GM12891 (cell line): ENCODE results near the gene EPB41L5.
A peak's percentile ranks its signal among the peaks of the same experiment; 100 is the strongest.
"Not testable (repeated sequence)": the region's sequence is repeated elsewhere in the genome, so short reads cannot be mapped to it uniquely, and the experiment has no call there.

ENCODE experiments used
- DNase-seq: peaks from one replicate; pipeline ENCODE4 v3.0.0; 2011; ENCODE audit warnings: low spot score; ENCODE audit not compliant: insufficient read length
- FAIRE-seq: peaks from 2 replicates; lab custom pipeline; 2011; peaks lifted over from hg19 to GRCh38; lab: Jason Lieb, UNC
- PAX5 ChIP-seq: IDR thresholded peaks from 2 replicates; pipeline ENCODE4 v1.6.1; 2011; ENCODE audit warnings: low read length, moderate library complexity, mild to moderate bottlenecking; ENCODE audit not compliant: insufficient read depth, severe bottlenecking
- POLR2A ChIP-seq: IDR thresholded peaks from 2 replicates; pipeline ENCODE4 v1.6.1; 2011; ENCODE audit warnings: low read depth, low read length, control low read depth
- POLR2AphosphoS5 ChIP-seq: IDR thresholded peaks from 2 replicates; pipeline ENCODE4 v1.6.1; 2011; ENCODE audit warnings: low read depth, low read length, control low read depth
- POU2F2 ChIP-seq: IDR thresholded peaks from 2 replicates; pipeline ENCODE4 v1.6.1; 2011; ENCODE audit warnings: low read depth, mild to moderate bottlenecking, control low read depth, low read length, moderate library complexity
- SPI1 ChIP-seq: IDR thresholded peaks from 2 replicates; pipeline ENCODE4 v1.6.1; 2011; ENCODE audit warnings: low read depth, low read length, control low read depth
- TAF1 ChIP-seq: IDR thresholded peaks from 2 replicates; pipeline ENCODE4 v1.6.1; 2011; ENCODE audit warnings: low read depth, low read length, control low read depth

EPB41L5 gene

DNA sequence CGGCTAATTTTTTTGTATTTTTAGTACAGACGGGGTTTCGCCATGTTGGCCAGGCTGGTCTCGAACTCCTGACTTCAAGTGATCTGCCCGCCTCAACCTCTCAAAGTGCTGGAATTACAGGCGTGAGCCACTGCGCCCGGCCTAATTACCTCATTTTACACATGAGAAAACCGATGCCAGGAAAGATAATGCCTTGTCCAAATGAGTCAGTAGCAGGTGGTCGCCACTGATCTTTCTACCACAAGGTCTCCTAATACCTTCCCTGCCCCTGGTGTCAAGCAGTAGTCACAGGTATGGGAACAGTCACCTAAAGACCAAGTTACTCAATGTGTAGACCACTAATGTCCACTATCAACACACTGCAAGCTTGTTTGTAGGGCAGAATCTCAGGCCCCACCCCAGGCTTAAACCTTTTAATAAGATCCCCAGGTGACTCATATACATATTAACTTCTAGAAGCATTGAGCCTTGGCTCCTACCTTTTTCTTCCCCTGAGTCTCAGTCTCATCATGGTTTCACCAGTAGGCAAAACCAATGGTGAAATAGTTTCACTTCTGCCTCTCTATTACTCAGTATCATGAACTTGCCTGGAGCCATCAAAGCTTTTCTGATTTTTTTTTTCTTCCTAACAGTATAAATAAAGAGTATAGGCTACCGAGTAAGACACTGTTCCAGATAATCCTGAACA, 6.9 kb upstream of the EPB41L5 start:
- DNase-seq (no peak), FAIRE-seq (no peak)
- TF ChIP-seq TAF1 (no peak), SPI1 (peak; percentile 89)

DNA sequence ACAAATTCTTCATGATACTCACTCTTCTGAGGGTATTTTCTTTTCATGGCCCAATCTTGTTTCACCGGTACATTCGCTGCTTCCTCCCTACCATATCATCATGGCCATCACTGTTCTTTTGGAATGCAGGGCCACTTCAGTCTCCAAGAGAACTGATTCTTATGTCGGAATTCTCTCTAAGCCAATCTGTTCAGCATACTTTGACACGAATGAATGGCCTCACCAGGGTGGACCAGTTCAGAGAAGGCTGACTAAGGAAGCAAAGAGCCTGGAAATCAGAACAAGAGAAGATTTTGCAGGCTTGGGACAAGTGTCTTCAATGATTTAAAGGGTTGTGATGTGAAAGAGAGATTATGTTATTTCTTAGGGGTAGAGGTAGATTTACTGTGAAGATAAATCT, 5.0 kb upstream of the EPB41L5 start:
- no peak for TF ChIP-seq POLR2AphosphoS5
- no peak for TF ChIP-seq TAF1
- no peak for TF ChIP-seq POLR2A
- no peak for TF ChIP-seq SPI1
- no peak for TF ChIP-seq POU2F2
- no peak for TF ChIP-seq PAX5
- DNase-seq (no peak), FAIRE-seq (no peak)

DNA sequence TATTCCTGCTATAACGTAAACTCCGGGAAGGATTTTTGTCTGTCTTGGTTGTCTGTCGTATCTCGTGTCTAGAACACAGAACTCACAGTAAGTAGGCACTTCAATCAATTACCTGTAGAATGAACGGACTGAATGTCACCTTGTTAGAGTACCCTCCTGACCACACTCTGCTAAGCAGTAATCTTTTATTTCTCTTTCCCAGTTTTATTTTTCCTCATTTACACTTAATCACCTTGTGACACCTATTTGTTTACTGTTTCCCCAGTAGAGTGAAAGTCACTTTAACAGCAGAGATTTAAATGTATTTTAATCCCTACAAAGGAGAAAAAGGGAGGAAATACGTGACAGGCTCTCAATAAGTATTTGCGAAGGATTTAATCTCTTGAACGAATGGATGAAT, 514 bp upstream of the EPB41L5 start:
- peak; percentile 33 for FAIRE-seq
- no peak for TF ChIP-seq PAX5
- TF ChIP-seq POLR2AphosphoS5 = no peak
- TF ChIP-seq TAF1 = no peak
- no peak for TF ChIP-seq POU2F2
- TF ChIP-seq SPI1 = no peak
- no peak for TF ChIP-seq POLR2A
- DNase-seq = no peak

DNA sequence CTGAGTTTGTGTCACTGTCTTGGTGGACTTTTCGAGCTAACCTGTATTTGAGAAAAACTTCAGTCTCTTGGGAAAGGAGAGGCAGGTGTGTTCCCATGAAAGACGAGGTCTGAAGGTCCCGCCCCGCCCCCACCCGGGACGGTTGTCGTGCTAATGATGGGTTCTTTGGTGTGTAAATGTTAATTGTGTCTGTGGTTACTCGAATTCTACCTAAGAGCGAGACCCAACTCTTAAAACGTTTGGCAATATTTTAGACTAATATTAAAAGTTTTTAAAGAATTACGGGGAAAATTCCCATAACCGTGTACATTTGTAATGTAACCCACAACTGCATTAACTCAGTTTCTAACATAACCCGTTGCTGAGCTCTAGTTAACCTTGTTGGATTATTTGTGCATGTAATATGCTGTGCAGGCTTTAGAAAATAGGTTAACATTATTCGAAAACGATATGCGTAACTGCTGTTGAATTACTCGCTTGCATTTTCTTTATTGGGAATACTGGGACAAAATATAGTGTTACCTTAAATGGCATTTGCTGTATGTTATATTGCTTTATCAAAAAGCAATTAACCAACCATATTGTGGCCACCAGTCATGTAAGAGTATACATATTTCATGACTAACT, 833 bp downstream of the EPB41L5 start:
- DNase-seq (no peak), FAIRE-seq (peak; percentile 40)
- no peak for TF ChIP-seq POLR2AphosphoS5
- TF ChIP-seq POLR2A = no peak
- TF ChIP-seq TAF1 = no peak
- TF ChIP-seq POU2F2 = no peak
- no peak for TF ChIP-seq PAX5
- no peak for TF ChIP-seq SPI1

DNA sequence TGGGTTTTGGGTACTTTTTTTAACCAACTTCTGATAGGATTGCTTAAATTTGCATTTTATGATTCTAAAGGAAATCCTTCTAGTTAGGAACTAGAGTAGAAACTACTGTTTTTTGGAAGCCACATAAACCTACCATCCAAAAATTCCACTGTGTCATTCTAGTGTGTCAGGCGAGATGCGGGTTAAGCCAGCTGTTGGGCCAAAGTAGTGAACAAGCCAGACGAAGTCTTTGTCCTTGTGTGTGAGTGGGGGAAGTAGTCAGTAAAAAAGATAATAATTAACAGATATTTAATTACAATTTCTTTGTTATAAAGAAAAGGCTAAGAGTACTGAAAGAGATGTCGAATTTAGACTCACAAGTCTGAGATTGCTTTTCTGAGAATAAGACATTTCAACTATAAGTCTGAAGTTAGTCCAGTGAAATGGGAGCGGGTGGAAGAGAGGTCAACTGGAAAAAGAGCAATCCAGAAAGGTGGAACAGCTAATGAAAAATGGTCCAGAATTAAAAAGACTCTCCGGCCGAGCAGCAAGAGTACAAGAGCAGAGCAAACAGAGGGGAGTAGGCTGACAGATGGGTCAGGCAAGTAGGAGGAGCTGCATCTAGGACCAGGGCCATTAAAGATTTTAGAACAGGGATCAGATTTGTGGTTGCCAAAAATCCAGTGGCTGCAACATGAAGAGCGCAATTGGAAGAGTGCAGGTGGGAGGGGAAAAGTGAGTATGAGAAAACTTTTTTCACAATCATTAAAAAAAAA, 1.5 kb downstream of the EPB41L5 start:
- no peak for DNase-seq
- FAIRE-seq = no peak
- TF ChIP-seq PAX5 (no peak), POU2F2 (no peak), POLR2AphosphoS5 (no peak), POLR2A (no peak), TAF1 (no peak), SPI1 (no peak)

DNA sequence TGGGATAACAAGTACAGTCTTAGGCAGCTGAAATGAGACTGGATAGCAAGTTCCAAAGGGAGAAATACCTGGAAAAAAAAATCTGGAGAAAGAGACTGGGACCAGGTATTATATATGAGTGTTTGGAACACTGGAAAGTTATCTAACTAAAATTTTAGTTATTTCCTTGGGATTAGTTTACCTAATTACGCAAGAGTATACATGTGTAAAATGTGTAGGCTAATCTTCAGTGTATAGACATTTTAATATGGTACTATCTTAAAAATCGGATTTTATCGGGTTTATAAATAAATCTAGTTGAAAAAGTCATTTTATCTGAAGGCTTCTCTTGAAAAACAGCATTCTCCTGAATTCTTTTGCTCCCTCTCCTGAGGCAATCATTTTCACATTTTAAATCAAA, 3.9 kb downstream of the EPB41L5 start:
- no peak for DNase-seq
- TF ChIP-seq PAX5 = no peak
- no peak for FAIRE-seq

DNA sequence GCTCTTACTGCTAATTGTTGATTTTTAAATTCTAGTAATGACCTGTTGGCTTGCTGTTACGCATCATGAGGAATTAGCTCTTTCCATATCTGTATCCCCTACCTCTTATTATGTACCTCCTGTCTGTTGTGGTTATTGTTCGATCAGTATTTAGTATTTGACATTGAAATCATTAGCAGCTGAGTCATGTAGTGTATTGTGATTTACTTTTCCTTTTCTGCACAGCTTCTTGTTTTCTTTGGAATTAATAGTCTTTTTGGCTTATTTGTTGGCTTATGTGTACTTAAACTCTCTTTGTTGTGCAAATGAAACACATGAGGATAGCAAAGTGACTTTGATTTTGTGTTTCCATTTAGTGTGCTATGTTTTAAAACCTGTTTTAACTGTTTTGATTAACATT, 4.3 kb downstream of the EPB41L5 start:
- DNase-seq (no peak), FAIRE-seq (no peak)
- TF ChIP-seq POLR2AphosphoS5 (no peak), POU2F2 (no peak), POLR2A (no peak), PAX5 (no peak), SPI1 (no peak), TAF1 (no peak)

DNA sequence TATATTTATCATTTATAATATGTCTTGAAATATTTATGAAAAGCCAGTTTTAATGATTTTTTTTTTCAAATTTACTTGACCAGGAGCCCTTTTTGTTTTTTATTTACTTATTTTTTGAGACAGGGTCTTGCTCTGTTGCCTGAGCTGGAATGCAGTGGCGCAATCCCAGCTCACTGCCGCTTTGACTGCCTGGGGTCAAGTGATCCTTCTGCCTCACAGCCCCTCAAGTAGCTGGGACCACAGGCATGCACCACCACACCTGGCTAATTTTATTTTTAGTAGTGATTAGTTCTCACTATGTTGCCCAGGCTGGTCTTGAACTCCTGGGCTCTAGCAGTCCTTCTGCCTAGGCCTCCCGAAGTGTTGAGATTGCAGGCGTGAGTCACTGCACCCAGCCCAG, 5.7 kb downstream of the EPB41L5 start:
- no peak for DNase-seq
- TF ChIP-seq POU2F2 = no peak
- no peak for TF ChIP-seq PAX5
- TF ChIP-seq POLR2AphosphoS5 = no peak
- TF ChIP-seq SPI1 = no peak
- no peak for TF ChIP-seq TAF1
- TF ChIP-seq POLR2A = no peak
- FAIRE-seq = no peak

DNA sequence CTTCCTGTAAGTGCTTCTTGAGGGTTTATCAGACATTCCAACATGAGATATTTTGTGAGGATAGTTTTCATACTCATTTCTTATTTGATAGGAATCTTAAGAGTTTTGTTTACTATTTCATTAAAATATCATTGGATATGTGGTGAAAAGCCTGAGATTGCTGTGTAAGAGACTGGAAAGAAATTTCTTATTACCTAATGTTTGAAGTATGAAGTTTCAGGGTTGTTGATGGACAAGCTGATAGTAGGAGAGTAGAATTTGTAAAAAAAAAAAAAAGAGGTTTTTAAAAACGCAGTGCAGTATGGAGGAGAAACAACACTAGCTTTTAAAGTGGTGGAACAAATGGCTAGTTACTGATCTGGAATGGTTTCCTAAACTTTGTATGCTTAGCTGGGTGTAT, 7.7 kb downstream of the EPB41L5 start:
- no peak for FAIRE-seq
- TF ChIP-seq TAF1 (no peak), POU2F2 (no peak), SPI1 (no peak), PAX5 (no peak), POLR2A (no peak), POLR2AphosphoS5 (no peak)
- DNase-seq = no peak

DNA sequence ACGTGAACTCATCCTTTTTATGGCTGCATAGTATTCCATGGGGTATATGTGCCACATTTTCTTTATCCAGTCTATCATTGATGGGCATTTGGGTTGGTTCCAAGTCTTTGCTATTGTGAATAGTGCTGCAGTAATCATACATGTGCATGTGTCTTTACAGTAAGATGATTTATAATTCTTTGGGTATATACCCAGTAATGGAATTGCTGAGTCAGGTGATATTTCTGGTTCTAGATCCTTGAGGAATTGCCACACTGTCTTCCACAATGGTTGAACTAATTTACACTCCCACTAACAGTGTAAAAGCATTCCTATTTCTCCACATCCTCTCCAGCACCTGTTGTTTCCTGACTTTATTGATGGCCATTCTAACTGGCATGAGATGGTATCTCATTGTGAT, 9.6 kb downstream of the EPB41L5 start:
- not testable (repeated sequence) for DNase-seq, FAIRE-seq

DNA sequence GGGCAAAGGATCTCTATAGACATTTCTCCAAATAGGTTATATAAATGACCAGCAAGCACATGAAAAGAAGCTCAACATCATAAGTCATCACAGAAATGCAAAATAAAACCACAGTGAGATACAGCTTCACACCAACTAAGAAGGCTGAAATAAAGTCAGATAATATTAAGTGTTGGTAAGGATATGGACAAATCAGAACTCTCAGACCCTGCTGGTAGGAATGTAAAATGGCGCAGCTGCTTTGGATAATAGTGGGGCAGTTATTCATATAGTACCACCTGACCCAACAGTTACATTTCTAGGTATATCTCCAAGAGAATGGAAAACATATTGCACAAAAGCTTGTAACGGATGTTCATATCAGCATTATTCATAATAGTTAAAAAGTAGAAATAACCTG, 14.0 kb downstream of the EPB41L5 start:
- no peak for FAIRE-seq
- TF ChIP-seq TAF1 (no peak), POU2F2 (no peak), PAX5 (no peak), POLR2A (no peak), SPI1 (no peak), POLR2AphosphoS5 (no peak)
- DNase-seq = no peak
